Measurements from ENCODE around the gene ZNF175. TPM values are rescaled to one million over a fixed set of nuclear protein-coding genes. Genes with fewer than 3 reads are reported as not detected.

Gene ZNF175
- total RNA-seq, 1 donor, result 9.9 TPM

DNA sequence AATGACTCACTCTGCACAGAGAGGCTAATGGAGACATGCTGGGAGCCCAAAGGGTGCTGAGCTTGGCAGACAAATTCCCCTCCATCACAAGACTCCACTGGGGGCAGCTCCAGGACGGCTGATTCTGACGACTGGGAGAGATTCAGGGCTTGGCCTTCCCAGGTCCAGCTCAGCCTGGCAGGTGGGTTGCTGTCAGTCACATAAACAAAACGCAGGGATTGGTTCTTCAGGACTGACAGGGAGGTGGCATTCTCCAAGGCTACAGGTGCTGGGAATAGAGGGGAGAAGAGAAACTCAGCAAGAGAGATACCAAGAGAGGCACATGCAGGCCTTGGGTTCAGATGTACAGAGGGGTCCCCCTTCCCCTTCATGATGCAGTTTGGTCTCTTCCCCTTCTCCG lies 10.7 kb upstream of the ZNF175 start:
- no peak for TF ChIP-seq CTCF (IDR thresholded peaks at IDR 0.05; ENCODE audit: insufficient read depth, low read depth, low read length)
- DNase-seq (ENCODE audit: low read depth), result no peak
- no peak overlapping the region for H3K4me3 ChIP-seq (ENCODE audit: low read depth, low read length)

DNA sequence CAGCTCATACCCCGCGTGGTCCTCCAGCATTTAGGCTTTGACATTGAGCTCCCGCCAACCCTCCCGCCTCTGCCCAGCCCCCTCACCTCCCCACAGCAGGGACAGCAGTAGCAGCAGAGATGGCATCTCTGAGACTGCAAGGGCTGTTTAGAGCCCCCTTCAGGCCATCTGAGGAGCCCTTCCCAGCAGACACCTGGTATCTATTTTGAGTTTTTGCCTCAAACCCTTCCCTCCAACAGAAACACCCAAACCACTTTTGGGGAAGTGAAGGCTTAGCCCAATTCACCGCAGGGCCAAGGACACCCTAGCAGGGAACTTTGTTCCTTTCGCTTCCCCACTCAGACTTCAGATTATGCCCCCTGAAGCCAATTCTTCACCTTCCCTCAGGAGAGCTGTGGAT lies 6.3 kb upstream of the ZNF175 start:
- no peak overlapping the region for H3K4me3 ChIP-seq (ENCODE audit: low read depth, low read length)
- DNase-seq (ENCODE audit: low read depth), result no peak
- no peak for TF ChIP-seq CTCF (IDR thresholded peaks at IDR 0.05; ENCODE audit: insufficient read depth, low read depth, low read length)

- no peak for TF ChIP-seq CTCF (IDR thresholded peaks at IDR 0.05; ENCODE audit: insufficient read depth, low read depth, low read length)
- no peak overlapping the region for H3K4me3 ChIP-seq (ENCODE audit: low read depth, low read length)
These were observed 5.5 kb upstream of the ZNF175 start for GRCh38 chr19:51565583-51565982.

DNA sequence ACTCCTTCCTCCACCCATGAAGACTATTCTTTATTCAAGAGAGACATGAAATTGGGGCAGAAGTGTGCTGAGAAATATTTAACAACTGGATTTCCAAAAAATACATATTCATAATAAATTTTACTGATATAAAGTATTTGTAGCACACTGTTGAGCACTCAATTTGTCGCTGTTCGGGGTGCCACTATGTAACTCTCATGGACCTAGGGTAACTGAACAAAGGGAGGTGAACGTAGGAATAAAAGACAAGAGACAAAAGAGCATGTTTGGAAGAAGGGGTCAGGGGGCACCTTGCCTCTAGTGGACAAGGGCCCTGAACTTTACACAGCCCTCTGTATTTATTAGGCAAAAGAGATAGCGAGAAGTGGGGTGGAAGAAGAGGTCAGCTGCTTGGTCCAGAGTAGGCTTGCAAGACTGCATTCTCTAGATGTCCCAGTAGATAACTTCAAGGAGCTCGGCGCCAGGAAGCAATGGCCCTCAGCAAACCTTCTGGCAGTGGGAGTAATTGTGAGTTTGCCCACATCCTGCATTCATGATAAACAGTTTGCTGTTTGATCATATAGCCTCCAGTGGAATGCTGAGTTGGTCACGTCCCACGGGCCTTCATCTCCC lies 4.5 kb upstream of the ZNF175 start:
- H3K4me3 ChIP-seq (ENCODE audit: low read depth, low read length), result no peak overlapping the region
- DNase-seq (ENCODE audit: low read depth), result no peak
- no peak for TF ChIP-seq CTCF (IDR thresholded peaks at IDR 0.05; ENCODE audit: insufficient read depth, low read depth, low read length)

More at GRCh38 chr19:51565583-51565982, 5.5 kb upstream of the ZNF175 start:
- DNase-seq (ENCODE audit: low read depth), result no peak

GRCh38 chr19:51567583-51567982 lies 3.5 kb upstream of the ZNF175 start:
- DNase-seq (ENCODE audit: low read depth), result no peak
- no peak for TF ChIP-seq CTCF (IDR thresholded peaks at IDR 0.05; ENCODE audit: insufficient read depth, low read depth, low read length)
- no peak overlapping the region for H3K4me3 ChIP-seq (ENCODE audit: low read depth, low read length)

GRCh38 chr19:51568456-51568855 lies 2.6 kb upstream of the ZNF175 start:
- no peak for DNase-seq (ENCODE audit: low read depth)
- H3K4me3 ChIP-seq (ENCODE audit: low read depth, low read length), result no peak overlapping the region
- no peak for TF ChIP-seq CTCF (IDR thresholded peaks at IDR 0.05; ENCODE audit: insufficient read depth, low read depth, low read length)

- DNase-seq (ENCODE audit: low read depth), result peak; percentile 20
- peak overlapping the region; percentile 85 for H3K4me3 ChIP-seq (ENCODE audit: low read depth, low read length)
- TF ChIP-seq CTCF (IDR thresholded peaks at IDR 0.05; ENCODE audit: insufficient read depth, low read depth, low read length), result no peak
These were observed 516 bp downstream of the ZNF175 start for GRCh38 chr19:51571599-51571998.

Data from fibroblast of villous mesenchyme (primary cell).